Measurements from ENCODE around the gene PLXNA4. TPM values are rescaled to one million over a fixed set of nuclear protein-coding genes. Genes with fewer than 3 reads are reported as not detected.

PLXNA4 gene
- total and polyA plus RNA-seq, 8 donors, result 1.9 to 6.6 (median 3.4) TPM

GRCh38 chr7:132095111-132095765, 481.0 kb downstream of the PLXNA4 start:
- DNase-seq, result no peak
- intact Hi-C loops (cut with DNase I), result no loop called here
- no peak for ATAC-seq
- H3K27me3 ChIP-seq, result peaks cover 0 to 8% of the 10 kb centered on the region in 2 donors
- no peaks in the 10 kb centered on the region for H3K4me1 ChIP-seq
- no peak overlapping the region for H3K4me3 ChIP-seq
- H3K9me3 ChIP-seq, result no peaks in the 10 kb centered on the region
- H3K27ac ChIP-seq, result no peak overlapping the region
- no peak for TF ChIP-seq CTCF (IDR thresholded peaks at IDR 0.05)
- no peaks in the 10 kb centered on the region for H3K36me3 ChIP-seq

GRCh38 chr7:132092106-132092505, 484.2 kb downstream of the PLXNA4 start:
- intact Hi-C loops (cut with DNase I), result no loop called here
- no peak for TF ChIP-seq CTCF (IDR thresholded peaks at IDR 0.05)
- Histone ChIP-seq H3K4me1 (no peaks in the 10 kb centered on the region), H3K4me3 (no peak overlapping the region), H3K36me3 (no peaks in the 10 kb centered on the region), H3K9me3 (no peaks in the 10 kb centered on the region), H3K27ac (no peak overlapping the region), H3K27me3 (peaks cover 0 to 8% of the 10 kb centered on the region in 2 donors)
- ATAC-seq, result no peak
- DNase-seq, result no peak

GRCh38 chr7:132091706-132092105, 484.6 kb downstream of the PLXNA4 start:
- intact Hi-C loops (cut with DNase I), result no loop called here
- Histone ChIP-seq H3K36me3 (no peaks in the 10 kb centered on the region), H3K4me3 (no peak overlapping the region), H3K9me3 (no peaks in the 10 kb centered on the region), H3K27me3 (peaks cover 0 to 8% of the 10 kb centered on the region in 2 donors), H3K27ac (no peak overlapping the region), H3K4me1 (no peaks in the 10 kb centered on the region)
- TF ChIP-seq CTCF (IDR thresholded peaks at IDR 0.05), result no peak
- no peak for ATAC-seq
- DNase-seq, result no peak

- Histone ChIP-seq H3K9me3 (no peaks in the 10 kb centered on the region), H3K4me1 (no peaks in the 10 kb centered on the region), H3K36me3 (no peaks in the 10 kb centered on the region), H3K4me3 (no peak overlapping the region), H3K27me3 (peaks cover 0 to 8% of the 10 kb centered on the region in 2 donors), H3K27ac (no peak overlapping the region)
- no peak for ATAC-seq
- DNase-seq, result no peak
- intact Hi-C loops (cut with DNase I), result no loop called here
- no peak for TF ChIP-seq CTCF (IDR thresholded peaks at IDR 0.05)
Observed at GRCh38 chr7:132090444-132090843, 485.8 kb downstream of the PLXNA4 start.

- intact Hi-C loops (cut with DNase I), result no loop called here
- DNase-seq (no peak), ATAC-seq (no peak)
- no peaks in the 10 kb centered on the region for H3K9me3 ChIP-seq
- no peaks in the 10 kb centered on the region for H3K4me1 ChIP-seq
- H3K4me3 ChIP-seq, result no peak overlapping the region
- H3K27ac ChIP-seq, result no peak overlapping the region
- no peak for TF ChIP-seq CTCF (IDR thresholded peaks at IDR 0.05)
- H3K36me3 ChIP-seq, result no peaks in the 10 kb centered on the region
- peaks cover 0 to 7% of the 10 kb centered on the region in 2 donors for H3K27me3 ChIP-seq
Observed at GRCh38 chr7:132089356-132089755, 486.9 kb downstream of the PLXNA4 start.
